Measurements from ENCODE around the gene ZNF746. TPM values are rescaled to one million over a fixed set of nuclear protein-coding genes. Genes with fewer than 3 reads are reported as not detected.

The ZNF746 gene
- total and polyA plus RNA-seq, 9 of the 15 experiments (the other 6 are each of a cell fraction or from before 2014, with no cell fraction given) = 1.7 to 31.6 (median 13.3) TPM

- TF ChIP-seq ZNF518B (CRISPR knock-in tag; IDR thresholded peaks at IDR 0.05) (no peak), NFXL1 (CRISPR knock-in tag; IDR thresholded peaks at IDR 0.05) (no peak), CBX1 (IDR thresholded peaks at IDR 0.05; ENCODE audit: low read depth) (peak; percentile 89), DEAF1 (CRISPR knock-in tag; IDR thresholded peaks at IDR 0.05) (peak; percentile 28; the same call in 1 of the 2 replicates), ZNF583 (CRISPR knock-in tag; IDR thresholded peaks at IDR 0.05) (peak; percentile 72; the same call in 1 of the 2 replicates), HMGXB4 (CRISPR knock-in tag; IDR thresholded peaks at IDR 0.05) (peak; percentile 91), HES1 (IDR thresholded peaks at IDR 0.05; ENCODE audit: low read depth) (no peak), RBFOX2 (IDR thresholded peaks at IDR 0.05; ENCODE audit: low read depth, low read length) (peak; percentile 93), GTF2A2 (tag; IDR thresholded peaks at IDR 0.05) (no peak), KAT2B (IDR thresholded peaks at IDR 0.05; ENCODE audit: low read depth, low read length) (no peak), HSF4 (CRISPR knock-in tag; IDR thresholded peaks at IDR 0.05; ENCODE audit: borderline replicate concordance) (no peak), RAD21 (CRISPR knock-in tag; conservative IDR thresholded peaks at IDR 0.05 in 1 of 2, IDR thresholded peaks at IDR 0.05 in 1 of 2) (peak; percentile 31 to 40), SAFB2 (IDR thresholded peaks at IDR 0.05; ENCODE audit: borderline replicate concordance, low read depth, low read length, severe bottlenecking) (no peak), TEAD4 (IDR thresholded peaks at IDR 0.05; ENCODE audit: low read length) (peak; percentile 31; the same call in 1 of the 2 replicates), TEAD4 (CRISPR knock-in tag; IDR thresholded peaks at IDR 0.05; ENCODE audit: borderline replicate concordance) (no peak), STAT5A (IDR thresholded peaks at IDR 0.05; ENCODE audit: borderline replicate concordance, low read length) (peak; percentile 24; the same call in 1 of the 2 replicates), CBX8 (IDR thresholded peaks at IDR 0.05; ENCODE audit: borderline replicate concordance, extremely low read depth, low read depth, low read length, poor library complexity, severe bottlenecking) (no peak)
These were observed 36.9 kb downstream of the ZNF746 start, which contains the start of gene ZNF777 (continued) for GRCh38 chr7:149460493-149461277.

Data from K562 (cell line).